ENCODE measurements around the gene HBD.

GRCh38 chr11:5279471-5280090, 45.3 kb upstream of the HBD start:
- no peak for TF ChIP-seq RAD21 (conservative IDR thresholded peaks at IDR 0.05 in 1 of 2, IDR thresholded peaks at IDR 0.05 in 1 of 2)
- TF ChIP-seq CTCF (IDR thresholded peaks at IDR 0.05), result no peak
- no peak for TF ChIP-seq SREBF2 (IDR thresholded peaks at IDR 0.05)
- TF ChIP-seq GATA3 (IDR thresholded peaks at IDR 0.05; ENCODE audit: borderline replicate concordance), result no peak

Data from A549 (cell line).